AG08395 (cell line): Measurements from ENCODE around the gene GYG2.
"Not testable (repeated sequence)": the region's sequence is repeated elsewhere in the genome, so short reads cannot be mapped to it uniquely, and the experiment has no call there.

ENCODE experiments used
- DNase-seq: peaks from one replicate; pipeline ENCODE4 v3.0.0; 2012; ENCODE audit warnings: mixed read lengths, low spot score

The GYG2 gene

GRCh38 chrX:2903366-2903765 lies 74.6 kb downstream of the GYG2 start:
- DNase-seq: no peak

DNA sequence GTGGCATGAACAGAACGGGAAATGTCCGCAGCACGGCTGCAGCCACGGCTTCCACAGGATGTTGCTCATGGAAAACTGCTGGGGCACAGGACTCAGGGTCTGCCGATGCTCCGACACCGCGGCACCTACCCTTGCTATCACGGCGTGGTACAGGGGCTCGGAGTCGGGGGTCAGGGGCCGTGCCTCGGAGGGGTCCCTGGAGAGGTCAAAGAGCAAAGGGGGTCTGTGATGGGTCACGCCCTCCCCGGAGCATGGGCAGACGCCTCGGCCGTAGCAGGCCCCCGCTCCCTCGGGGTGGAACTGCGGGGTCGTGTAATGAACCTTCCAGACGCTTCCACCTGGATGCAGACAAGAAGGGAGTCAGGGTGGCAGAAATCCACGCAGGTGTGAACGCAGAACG lies 78.6 kb downstream of the GYG2 start:
- no peak for DNase-seq

DNA sequence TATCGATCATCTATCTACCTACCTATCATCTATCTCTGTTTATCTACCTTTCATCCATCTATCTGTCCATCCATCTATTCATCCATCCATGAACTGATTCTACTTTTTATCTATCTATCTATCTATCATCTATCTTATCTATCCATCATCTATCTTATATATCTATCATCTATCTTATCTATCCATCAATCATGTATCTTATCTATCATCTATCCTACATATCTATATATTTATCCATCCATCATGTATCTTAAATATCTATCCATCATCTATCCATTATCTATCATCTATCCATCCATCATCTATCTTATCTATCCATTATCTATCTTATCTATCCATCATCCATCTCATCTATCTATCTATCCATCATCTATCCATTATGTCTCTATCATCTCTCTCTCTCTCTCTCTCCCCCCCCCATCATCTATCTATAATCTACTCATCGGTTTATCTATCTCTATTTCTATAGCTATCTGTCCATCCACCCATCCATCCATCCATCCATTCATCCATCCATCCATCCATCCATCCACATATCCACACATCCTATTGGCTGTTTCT lies 79.5 kb downstream of the GYG2 start:
- no peak for DNase-seq

DNA sequence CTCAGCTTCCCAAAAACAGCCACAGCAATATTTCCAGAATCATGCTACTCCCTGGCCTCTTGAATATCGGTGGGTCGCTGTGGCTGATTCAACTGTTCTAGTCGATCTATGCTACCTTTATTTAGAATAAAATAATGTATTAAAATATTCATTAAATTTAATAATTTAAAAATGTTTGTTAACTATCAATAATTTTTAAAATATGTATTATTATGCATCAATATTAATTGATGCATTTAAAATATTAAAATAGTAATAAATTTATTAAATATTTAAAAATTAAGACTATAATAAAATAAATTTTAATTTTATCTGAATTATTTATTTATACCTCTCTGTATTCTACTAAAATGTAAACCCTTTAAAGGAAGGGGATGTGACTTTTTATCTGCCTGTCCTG lies 81.4 kb downstream of the GYG2 start:
- DNase-seq: no peak

DNA sequence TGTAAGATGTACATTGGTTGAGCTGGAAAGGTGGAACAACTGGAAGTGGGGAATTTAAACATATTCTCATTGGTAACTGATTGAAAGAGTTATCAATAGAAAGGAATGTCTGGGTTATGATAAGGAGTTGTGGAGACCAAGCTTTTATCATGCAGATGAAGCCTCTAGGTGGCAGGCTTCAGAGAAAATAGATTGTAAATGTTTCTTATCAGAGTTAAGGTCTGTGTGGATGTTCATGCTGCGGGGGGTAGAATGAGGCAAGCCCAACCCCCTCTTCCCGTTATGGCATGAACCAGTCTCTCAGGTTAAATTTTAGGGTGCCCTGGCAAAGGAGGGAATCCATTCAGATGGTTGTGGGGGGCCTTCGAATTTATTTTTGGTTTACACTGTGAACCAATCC lies 84.4 kb downstream of the GYG2 start:
- DNase-seq: no peak

DNA sequence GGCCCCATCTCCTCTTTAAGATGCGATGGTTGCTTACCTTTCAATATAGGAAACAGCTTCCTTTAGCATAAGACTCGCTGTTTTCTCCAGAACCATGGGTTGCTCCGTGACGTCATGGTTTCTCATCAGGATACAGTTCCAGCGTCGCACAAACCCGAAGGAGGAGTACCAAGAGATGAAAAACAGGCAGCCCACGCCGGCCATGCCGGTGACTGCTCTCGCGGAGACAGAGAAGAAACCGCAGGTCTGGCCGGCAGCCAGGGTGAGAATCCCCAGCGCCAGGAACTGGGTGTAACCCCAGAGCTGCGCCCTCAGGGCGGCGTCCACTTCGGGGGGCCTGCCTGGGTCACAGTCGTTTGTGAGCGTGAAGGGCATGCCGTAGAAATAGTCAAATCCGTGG lies 89.0 kb downstream of the GYG2 start:
- DNase-seq: no peak

DNA sequence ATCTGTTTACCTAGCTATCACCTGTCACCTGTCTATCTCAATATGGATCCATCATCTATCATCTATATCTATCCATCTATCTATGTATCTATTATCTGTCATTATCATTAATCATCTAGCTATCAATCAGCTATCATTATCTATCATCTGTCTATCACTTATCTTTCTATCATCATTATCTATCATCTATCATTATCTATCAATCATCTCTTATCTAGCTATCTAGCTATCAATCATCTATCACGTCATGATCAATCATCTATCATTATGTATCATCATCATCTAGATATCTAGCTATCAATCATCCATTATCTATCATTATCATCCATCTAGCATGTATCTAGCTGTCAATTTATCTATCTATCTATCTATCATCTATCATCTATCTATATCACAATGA lies 92.5 kb downstream of the GYG2 start:
- DNase-seq: no peak

- DNase-seq: no peak
Measured at GRCh38 chrX:2921750-2922149, 93.0 kb downstream of the GYG2 start.

GRCh38 chrX:2924151-2924550 lies 95.4 kb downstream of the GYG2 start:
- DNase-seq: no peak

DNA sequence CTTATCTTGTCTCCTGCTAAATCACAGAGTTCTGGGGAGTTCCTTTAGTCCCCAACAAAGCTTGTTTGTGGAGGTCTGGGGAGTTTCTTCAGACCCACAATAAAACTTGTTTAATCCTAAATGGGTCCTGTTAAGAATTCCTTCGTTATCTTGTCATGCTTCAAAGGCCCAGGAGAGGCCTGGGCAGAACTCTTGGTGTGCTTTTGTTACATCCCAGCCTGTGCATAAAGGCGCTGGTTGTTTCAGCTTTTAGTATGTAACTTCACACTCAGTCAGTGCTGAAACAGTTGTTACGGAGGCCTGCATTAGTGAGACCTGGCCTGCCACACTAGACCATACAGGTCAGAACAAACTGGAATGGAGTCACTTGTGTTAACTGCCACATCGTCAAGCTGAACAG lies 97.5 kb downstream of the GYG2 start:
- DNase-seq: not testable (repeated sequence)

GRCh38 chrX:2926664-2927275 lies 98.0 kb downstream of the GYG2 start:
- DNase-seq: no peak

GRCh38 chrX:2928191-2928582 lies 99.5 kb downstream of the GYG2 start:
- peak; percentile 35 for DNase-seq

DNA sequence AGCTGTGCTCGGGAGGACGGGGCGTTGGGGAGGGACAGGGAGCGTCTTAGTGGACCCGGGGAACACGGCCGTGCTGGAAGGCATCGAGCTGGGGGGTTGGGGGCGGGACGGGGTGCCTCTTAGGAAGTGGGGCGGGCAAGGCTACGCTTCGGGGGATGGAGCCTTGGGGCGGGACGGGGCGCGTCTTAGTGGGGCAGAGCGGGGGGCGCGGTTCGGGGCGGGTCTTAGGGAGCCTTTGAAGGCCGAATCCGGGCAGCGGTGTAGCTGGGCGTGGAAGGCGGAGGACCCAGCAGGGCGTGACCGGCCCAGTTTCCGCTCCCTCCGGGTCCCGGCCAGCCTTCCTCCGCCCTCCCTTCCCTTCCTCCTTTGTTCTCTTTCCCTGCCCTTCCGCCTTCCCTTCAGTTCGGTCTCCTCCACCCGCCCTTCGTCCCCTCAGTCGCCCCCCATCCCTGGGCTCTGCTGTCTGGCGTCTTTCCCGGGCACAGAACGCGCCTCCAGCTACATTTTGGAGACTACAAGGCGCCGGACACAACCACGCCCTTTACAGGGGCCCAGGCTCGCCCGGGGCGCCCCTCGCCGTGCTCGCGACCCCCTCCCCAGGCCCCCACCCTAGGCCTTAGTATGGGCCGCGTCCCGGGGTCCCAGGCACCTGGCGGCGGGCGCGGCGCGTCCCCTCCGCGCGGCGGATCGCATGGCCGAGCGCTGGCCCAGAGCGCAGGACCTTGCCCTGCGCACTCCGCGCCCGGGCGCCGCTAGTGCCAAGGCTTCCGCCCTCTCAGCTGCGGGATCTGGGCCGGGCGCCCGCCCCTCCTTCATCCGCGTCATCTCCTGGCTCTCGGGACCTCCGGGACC lies 100.1 kb downstream of the GYG2 start, which contains the start of gene ARSD:
ARSD (minus strand) TSS at position 757 of the 852 bp plus-strand sequence; CDS start at position 693, 64 bp downstream.
- peak; percentile 92 for DNase-seq

DNA sequence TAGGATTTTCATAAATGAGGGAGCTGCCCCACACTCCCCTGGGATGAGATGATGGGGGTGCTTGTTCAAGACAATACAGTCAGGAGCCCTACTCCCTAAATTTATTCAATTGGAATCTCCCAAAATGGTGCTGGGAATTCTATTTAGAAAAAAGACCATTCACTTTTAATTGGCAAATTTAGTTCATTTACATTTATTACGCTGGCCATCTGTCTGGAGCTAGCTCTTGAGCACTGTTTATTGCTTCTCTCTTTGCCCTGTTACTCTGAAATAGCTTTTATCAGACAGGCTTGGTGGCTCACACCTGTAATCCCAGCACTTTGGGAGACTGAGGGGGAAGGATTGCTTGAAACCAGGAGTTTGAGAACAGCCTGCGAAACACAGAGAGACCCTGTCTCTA lies 102.4 kb downstream of the GYG2 start:
- no peak for DNase-seq

- DNase-seq: no peak
Measured at GRCh38 chrX:2931612-2932011, 102.9 kb downstream of the GYG2 start.
